Thymus (tissue), 14 donors: ENCODE results near the gene FAAP100. TPM values are rescaled to one million over a fixed set of nuclear protein-coding genes. Genes with fewer than 3 reads are reported as not detected.

Source experiments
- DNase-seq, 9 donors: peaks; one replicate each; pipeline ENCODE4 v3.0.0-alpha.2; 2013; ENCODE audit warnings: low spot score in 9 of 9, low read depth in 6 of 9, missing footprints in 1 of 9
- H3K27ac ChIP-seq, 2 donors: one replicate each; pipeline ENCODE4 v1.5.1; 2013; ENCODE audit warnings: control low read depth in 1 of 2, low read depth in 1 of 2, low read length in 1 of 2, mild to moderate bottlenecking in 1 of 2, moderate library complexity in 1 of 2
- H3K27me3 ChIP-seq, 2 donors: one replicate each; pipeline ENCODE4 v1.5.1; 2013; ENCODE audit warnings: low read length in 1 of 2; ENCODE audit not compliant: control insufficient read depth in 2 of 2, insufficient read depth in 1 of 2
- H3K36me3 ChIP-seq, 2 donors: one replicate each; pipeline ENCODE4 v1.5.1; 2013; ENCODE audit warnings: low read length in 1 of 2, mild to moderate bottlenecking in 1 of 2, moderate library complexity in 1 of 2; ENCODE audit not compliant: control insufficient read depth in 2 of 2, insufficient read depth in 2 of 2
- H3K4me1 ChIP-seq, 2 donors: one replicate each; pipeline ENCODE4 v1.5.1; 2013; ENCODE audit warnings: low read length in 2 of 2; ENCODE audit not compliant: control insufficient read depth in 2 of 2, insufficient read depth in 2 of 2
- H3K4me3 ChIP-seq, 2 donors: one replicate each; pipeline ENCODE4 v1.5.1; 2013; ENCODE audit warnings: low read length in 2 of 2, control low read depth in 1 of 2, mild to moderate bottlenecking in 1 of 2
- H3K9me3 ChIP-seq, 2 donors: one replicate each; pipeline ENCODE4 v1.5.1; 2013; ENCODE audit warnings: low read length in 1 of 2, mild to moderate bottlenecking in 1 of 2; ENCODE audit not compliant: control insufficient read depth in 2 of 2, insufficient read depth in 1 of 2
- WGBS: extraction: QIAGEN DNeasy Blood & Tissue Kit; methylation state at CpG from one replicate; pipeline ENCODE4 v1.1.7; 2013; 5-methylcytosine and 5-hydroxymethylcytosine counted together
- long read RNA-seq, 10 donors: transcript quantifications; one replicate each; lab custom pipeline, GENCODE V29; 2026
- polyA plus RNA-seq: library from polyadenylated mRNA; stranded (reverse); fragments of 200-250 nt; gene quantifications from one replicate; pipeline ENCODE4 v1.2.3, GENCODE V29; 2013
- total RNA-seq: library from RNA; stranded (reverse); fragments of 120-200 nt; gene quantifications from one replicate; pipeline ENCODE4 v1.2.4, GENCODE V29; 2013
- donor health status: healthy.

FAAP100 gene, protein sequence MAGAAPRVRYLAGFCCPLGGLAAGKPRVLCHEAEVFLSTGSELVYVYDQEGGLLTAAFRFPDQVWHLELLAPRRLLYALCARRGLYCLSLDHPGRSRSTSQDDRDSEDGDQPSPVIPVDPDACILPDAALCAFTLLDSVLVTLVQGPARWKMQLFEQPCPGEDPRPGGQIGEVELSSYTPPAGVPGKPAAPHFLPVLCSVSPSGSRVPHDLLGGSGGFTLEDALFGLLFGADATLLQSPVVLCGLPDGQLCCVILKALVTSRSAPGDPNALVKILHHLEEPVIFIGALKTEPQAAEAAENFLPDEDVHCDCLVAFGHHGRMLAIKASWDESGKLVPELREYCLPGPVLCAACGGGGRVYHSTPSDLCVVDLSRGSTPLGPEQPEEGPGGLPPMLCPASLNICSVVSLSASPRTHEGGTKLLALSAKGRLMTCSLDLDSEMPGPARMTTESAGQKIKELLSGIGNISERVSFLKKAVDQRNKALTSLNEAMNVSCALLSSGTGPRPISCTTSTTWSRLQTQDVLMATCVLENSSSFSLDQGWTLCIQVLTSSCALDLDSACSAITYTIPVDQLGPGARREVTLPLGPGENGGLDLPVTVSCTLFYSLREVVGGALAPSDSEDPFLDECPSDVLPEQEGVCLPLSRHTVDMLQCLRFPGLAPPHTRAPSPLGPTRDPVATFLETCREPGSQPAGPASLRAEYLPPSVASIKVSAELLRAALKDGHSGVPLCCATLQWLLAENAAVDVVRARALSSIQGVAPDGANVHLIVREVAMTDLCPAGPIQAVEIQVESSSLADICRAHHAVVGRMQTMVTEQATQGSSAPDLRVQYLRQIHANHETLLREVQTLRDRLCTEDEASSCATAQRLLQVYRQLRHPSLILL
- total RNA-seq (8.8 TPM), polyA plus RNA-seq (43.9 TPM)
- long read RNA-seq, donor 1, partial matches to known transcripts = 0 of 1 reads
- long read RNA-seq, donor 1, other reads (novel, unspliced or antisense) = 0 of 1 reads
- long read RNA-seq, donor 2, transcript FAAP100-202 (5 exons, 2,996 nt) = major isoform, 8 of 13 reads
- long read RNA-seq, donor 2, partial matches to known transcripts = 0 of 13 reads
- long read RNA-seq, donor 2, other reads (novel, unspliced or antisense) = 0 of 13 reads
- long read RNA-seq, donor 3, transcript FAAP100-202 (5 exons, 2,996 nt) = major isoform, 5 of 7 reads
- long read RNA-seq, donor 3, partial matches to known transcripts = 0 of 7 reads
- long read RNA-seq, donor 3, other reads (novel, unspliced or antisense) = 0 of 7 reads
- long read RNA-seq, donor 4, partial matches to known transcripts = 0 of 4 reads
- long read RNA-seq, donor 4, other reads (novel, unspliced or antisense) = 0 of 4 reads
- long read RNA-seq, donor 5, partial matches to known transcripts = 0 of 3 reads
- long read RNA-seq, donor 5, other reads (novel, unspliced or antisense) = 0 of 3 reads
- long read RNA-seq, donor 6, partial matches to known transcripts = 0 of 5 reads
- long read RNA-seq, donor 6, other reads (novel, unspliced or antisense) = 0 of 5 reads
- long read RNA-seq, donor 7 = 0 reads
- long read RNA-seq, donor 8, partial matches to known transcripts = 0 of 1 reads
- long read RNA-seq, donor 8, other reads (novel, unspliced or antisense) = 0 of 1 reads
- long read RNA-seq, donor 9, partial matches to known transcripts = 0 of 2 reads
- long read RNA-seq, donor 9, other reads (novel, unspliced or antisense) = 0 of 2 reads
- long read RNA-seq, donor 10, partial matches to known transcripts = 0 of 3 reads
- long read RNA-seq, donor 10, other reads (novel, unspliced or antisense) = 0 of 3 reads

DNA sequence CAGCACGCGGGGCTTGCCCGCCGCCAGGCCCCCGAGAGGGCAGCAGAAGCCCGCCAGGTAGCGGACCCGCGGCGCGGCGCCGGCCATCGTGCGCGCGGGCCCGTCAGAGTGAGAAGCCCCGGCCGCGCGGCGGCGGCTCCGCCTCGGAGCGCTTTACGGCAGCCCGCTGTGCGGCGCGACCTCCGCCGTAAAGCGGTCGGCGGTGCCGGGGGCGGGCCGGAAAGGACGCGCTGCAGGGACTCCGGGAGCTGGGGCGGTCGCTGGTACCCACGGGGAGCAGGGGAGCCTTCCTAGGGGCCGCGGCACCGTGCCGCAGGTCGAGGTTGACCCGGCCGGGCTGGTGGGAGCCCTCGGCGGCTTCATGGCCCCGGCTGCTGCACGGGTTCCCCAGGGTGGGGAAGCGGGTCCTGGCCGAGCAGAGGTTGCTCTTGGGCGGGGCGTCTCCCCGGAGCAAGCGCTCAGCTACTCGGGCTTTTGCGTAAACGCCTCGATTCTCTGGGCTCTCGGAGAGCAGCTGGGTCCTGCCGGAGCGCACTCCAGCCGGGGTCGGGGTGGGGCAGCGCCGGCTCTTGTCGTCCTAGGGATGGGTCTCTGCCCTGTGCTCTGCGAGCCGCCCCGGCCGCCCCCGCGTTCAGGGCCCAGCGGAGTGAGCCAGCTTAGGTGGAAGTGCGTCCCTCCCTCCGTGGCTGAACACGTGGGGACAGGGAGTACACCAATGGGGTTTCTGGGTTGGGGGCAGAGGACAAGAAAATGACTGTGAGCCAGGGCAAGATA lies at the start of gene FAAP100:
FAAP100 (minus strand) TSS at position 110 of the 774 bp plus-strand sequence; CDS start at position 87, 23 bp downstream.
- peaks cover 15 to 28% of the 10 kb centered on the region in 2 donors for H3K4me1 ChIP-seq
- peaks cover 32 to 43% of the 10 kb centered on the region in 2 donors for H3K36me3 ChIP-seq
- peak; percentile 54 to 91 (median 78) for DNase-seq
- H3K27ac ChIP-seq = peak within 1 kb of the TSS; percentile 92 to 93
- under 1% methylated on average over 85 of the region's 85 CpGs for WGBS
- H3K9me3 ChIP-seq = no peaks in the 10 kb centered on the region
- no peaks in the 10 kb centered on the region for H3K27me3 ChIP-seq
- H3K4me3 ChIP-seq = peak within 1 kb of the TSS; percentile 81 to 87

DNA sequence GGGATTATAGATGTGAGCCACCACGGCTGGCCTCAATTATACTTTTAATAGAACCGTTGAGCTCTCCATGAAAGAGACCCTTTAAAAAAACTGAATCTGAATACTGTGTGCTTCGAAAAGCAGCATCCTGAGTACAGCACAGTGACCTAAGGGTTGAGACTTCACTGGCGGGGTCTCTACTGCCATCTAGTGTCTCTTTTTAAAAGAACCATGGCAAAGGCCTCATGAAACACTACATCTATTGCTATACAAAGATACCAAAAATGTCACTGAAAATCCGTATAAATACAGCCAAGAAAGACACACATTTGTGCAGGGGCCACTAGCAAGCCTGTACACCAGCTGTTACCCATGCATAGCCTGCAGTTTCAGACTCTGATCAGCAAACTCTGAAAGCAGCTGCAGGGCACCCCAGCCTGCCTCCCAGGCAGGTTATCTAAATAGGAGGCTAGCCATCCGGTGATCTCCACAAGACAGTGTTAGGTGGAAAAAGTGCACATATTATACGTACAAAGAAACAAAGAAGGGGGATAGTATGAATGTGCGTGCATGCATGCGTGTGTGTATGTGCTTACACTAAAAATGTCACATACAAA lies 49.5 kb upstream of the FAAP100 start:
- Histone ChIP-seq H3K9me3 (no peaks in the 10 kb centered on the region), H3K4me1 (no peaks in the 10 kb centered on the region), H3K4me3 (no peak overlapping the region), H3K27me3 (no peaks in the 10 kb centered on the region), H3K36me3 (peaks cover 63 to 79% of the 10 kb centered on the region in 2 donors), H3K27ac (no peak overlapping the region)
- 55% methylated on average over 9 of the region's 9 CpGs for WGBS
- peak in 8 of 9 donors; percentile 18 to 78 (median 54) for DNase-seq

DNA sequence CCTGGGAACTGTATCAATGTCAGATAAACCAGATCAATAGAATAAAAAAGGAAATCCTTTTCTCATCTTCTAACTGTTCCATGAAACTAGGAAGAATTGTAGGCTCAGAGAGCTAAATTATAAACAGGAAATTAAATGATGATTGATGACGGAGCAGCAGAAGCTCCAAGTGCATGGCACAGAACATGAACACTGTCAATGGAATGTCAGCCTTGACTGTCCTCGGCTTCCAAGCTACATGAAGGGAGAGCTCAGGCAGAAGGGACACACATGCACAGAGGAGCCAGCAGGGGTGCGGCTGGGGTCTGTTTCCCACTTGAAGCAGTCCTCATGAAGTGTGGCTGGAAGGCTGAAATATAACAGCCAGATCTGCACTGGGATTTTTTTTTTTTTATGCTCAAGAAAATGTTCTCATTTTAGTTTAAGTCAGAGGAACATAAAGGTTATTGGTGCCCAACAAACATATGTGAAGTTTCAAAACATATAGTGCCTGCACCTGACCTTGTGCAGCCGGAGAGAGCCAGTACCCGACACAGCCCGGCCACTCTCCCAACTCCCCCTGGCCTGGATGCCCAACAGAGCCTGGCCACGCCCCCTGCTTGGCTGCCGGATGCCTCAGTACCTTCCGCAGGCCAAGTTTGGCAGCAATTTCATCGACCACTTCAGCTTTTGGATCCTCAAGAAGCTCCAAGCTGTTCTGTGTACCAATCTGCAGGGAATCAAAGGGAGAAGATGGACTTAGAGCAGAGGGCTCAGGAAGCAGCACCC lies 47.8 kb upstream of the FAAP100 start:
- peaks cover 64 to 78% of the 10 kb centered on the region in 2 donors for H3K36me3 ChIP-seq
- no peaks in the 10 kb centered on the region for H3K9me3 ChIP-seq
- no peaks in the 10 kb centered on the region for H3K4me1 ChIP-seq
- H3K27ac ChIP-seq = no peak overlapping the region
- H3K27me3 ChIP-seq = no peaks in the 10 kb centered on the region
- no peak overlapping the region for H3K4me3 ChIP-seq
- WGBS = 96% methylated on average over 10 of the region's 10 CpGs
- DNase-seq = no peak

DNA sequence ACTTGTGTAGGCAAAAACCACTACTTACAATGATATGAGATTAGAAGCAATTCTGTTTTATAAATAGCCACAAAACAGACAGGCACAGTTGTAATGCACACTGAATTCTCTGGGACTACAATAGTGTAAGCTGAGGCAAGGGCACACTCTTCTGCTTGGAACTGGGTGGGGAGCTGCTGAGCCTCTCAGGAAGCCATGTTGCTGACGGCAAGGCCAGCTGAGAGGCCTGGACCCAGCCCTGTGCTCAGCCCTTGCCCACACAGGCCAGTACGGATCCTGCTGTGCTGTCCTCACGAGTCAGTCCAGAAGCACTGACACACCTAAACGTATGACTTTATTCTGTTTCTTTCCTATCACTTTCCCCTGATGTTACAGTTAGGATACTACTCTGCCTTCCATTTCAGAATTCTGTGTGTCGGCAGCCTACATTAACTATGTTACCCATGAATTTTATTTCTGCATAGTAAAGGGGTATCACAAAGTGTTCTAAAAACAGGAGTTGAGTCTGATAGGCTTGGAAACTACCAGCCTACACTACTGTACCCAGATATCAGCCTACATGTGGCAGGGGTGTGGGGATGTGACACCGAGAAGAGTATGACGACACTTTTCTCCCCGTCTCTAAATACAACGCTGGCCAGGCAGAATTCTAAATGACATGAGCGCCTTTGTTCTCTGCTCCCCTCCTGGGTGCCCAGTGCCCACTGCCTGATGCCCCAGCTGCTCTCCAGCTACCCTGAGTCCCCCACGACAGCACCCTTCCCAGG lies 41.1 kb upstream of the FAAP100 start:
- 99% methylated on average over 11 of the region's 11 CpGs for WGBS
- no peak overlapping the region for H3K27ac ChIP-seq
- H3K9me3 ChIP-seq = no peaks in the 10 kb centered on the region
- H3K4me1 ChIP-seq = no peaks in the 10 kb centered on the region
- peaks cover 82 to 85% of the 10 kb centered on the region in 2 donors for H3K36me3 ChIP-seq
- no peaks in the 10 kb centered on the region for H3K27me3 ChIP-seq
- H3K4me3 ChIP-seq = no peak overlapping the region
- DNase-seq = no peak

DNA sequence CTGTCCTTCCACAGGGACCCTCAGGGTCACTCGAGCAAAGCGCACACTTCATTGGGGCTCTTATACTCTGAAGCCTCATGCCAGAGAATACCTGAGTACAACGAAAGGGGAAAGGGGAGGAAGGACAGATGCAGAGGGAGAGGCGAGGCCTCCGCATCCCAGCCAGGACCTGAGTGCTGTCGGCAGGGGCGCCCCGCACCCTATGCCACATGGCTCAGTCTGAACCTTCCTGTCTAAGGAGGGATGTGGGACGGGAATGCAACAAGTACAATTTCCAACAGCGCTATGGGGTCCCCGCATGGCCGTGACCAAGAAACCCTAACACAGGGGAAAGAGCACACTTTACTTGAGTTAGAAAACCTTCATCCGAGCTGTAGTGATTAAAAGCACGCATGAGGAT lies 39.8 kb upstream of the FAAP100 start:
- DNase-seq = no peak
- Histone ChIP-seq H3K27ac (no peak overlapping the region), H3K4me3 (no peak overlapping the region), H3K4me1 (no peaks in the 10 kb centered on the region), H3K27me3 (no peaks in the 10 kb centered on the region), H3K9me3 (no peaks in the 10 kb centered on the region), H3K36me3 (peaks cover 81 to 85% of the 10 kb centered on the region in 2 donors)
- WGBS = 98% methylated on average over 14 of the region's 14 CpGs

DNA sequence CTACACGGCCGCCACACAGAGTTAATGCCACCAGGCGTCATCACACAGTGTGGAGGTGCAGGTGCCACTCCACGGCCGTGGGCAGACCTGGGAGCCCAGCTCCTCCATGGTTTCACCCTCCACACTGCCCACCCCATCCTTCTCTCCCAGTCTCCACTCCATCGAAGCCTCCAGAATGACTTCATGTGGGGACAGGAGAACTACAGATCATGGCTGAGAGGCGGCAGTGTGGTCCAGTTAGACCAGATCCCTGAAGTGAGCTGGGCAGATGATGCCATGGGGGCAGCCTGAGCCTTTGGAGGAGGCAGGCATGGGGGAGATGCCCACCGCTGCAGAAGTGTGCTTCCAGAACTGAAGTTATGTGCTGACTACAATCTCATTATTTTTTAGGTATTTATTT lies 38.0 kb upstream of the FAAP100 start:
- Histone ChIP-seq H3K4me1 (no peaks in the 10 kb centered on the region), H3K27ac (no peak overlapping the region), H3K36me3 (peaks cover 84% of the 10 kb centered on the region in 2 donors), H3K27me3 (no peaks in the 10 kb centered on the region), H3K9me3 (no peaks in the 10 kb centered on the region), H3K4me3 (no peak overlapping the region)
- DNase-seq = no peak
- WGBS = 99% methylated on average over 8 of the region's 8 CpGs
